ENCODE measurements around the gene ZFP69B. TPM values are rescaled to one million over a fixed set of nuclear protein-coding genes. Genes with fewer than 3 reads are reported as not detected.
A peak's percentile ranks its signal among the peaks of the same experiment; 100 is the strongest.

ZFP69B gene
- polyA plus RNA-seq, 2 of the 4 experiments (the other 2 are of a cell fraction): 1.9 to 3.0 TPM

- CTCF ChIA-PET: interaction anchor here (0.6 to 1.3 kb wide), 2 partner anchors 48 to 752 kb away, joined by 3 to 4 read pairs; no protein-coding TSS in a partner anchor
- FAIRE-seq: no peak
- POLR2A ChIA-PET: no interaction called here
Observed at GRCh38 chr1:40435471-40435870, 14.8 kb upstream of the ZFP69B start.

GRCh38 chr1:40435876-40436275, 14.4 kb upstream of the ZFP69B start:
- ChIA-PET CTCF (interaction anchor here (1.3 kb wide), 1 partner anchor 48 kb away, joined by 4 read pairs; no protein-coding TSS in a partner anchor), POLR2A (no interaction called here)
- no peak overlapping the region for H3K27ac ChIP-seq
- DNase-seq (ENCODE audit: low read depth in 1 of 2, low spot score in 1 of 2) (no peak), FAIRE-seq (no peak), ATAC-seq (no peak)
- no peak overlapping the region for H3K4me3 ChIP-seq
- TF ChIP-seq RCOR1 (IDR thresholded peaks at IDR 0.05; ENCODE audit: low read depth, low read length): no peak
- TF ChIP-seq, protein P1, sequence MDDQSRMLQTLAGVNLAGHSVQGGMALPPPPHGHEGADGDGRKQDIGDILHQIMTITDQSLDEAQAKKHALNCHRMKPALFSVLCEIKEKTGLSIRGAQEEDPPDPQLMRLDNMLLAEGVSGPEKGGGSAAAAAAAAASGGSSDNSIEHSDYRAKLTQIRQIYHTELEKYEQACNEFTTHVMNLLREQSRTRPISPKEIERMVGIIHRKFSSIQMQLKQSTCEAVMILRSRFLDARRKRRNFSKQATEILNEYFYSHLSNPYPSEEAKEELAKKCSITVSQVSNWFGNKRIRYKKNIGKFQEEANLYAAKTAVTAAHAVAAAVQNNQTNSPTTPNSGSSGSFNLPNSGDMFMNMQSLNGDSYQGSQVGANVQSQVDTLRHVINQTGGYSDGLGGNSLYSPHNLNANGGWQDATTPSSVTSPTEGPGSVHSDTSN (IDR thresholded peaks at IDR 0.05): no peak
- TF ChIP-seq ZSCAN20 (CRISPR knock-in tag; IDR thresholded peaks at IDR 0.05): no peak
- TF ChIP-seq FOSL2 (IDR thresholded peaks at IDR 0.05): no peak
- no peak for TF ChIP-seq FOSL2 (CRISPR knock-in tag; IDR thresholded peaks at IDR 0.05)
- TF ChIP-seq NFE2L2 (conservative IDR thresholded peaks at IDR 0.05; ENCODE audit: low read length): no peak
- TF ChIP-seq CBX2 (IDR thresholded peaks at IDR 0.05; ENCODE audit: borderline replicate concordance, low read depth): no peak
- TF ChIP-seq RARB (CRISPR knock-in tag; IDR thresholded peaks at IDR 0.05): no peak
- no peak for TF ChIP-seq KDM5A (IDR thresholded peaks at IDR 0.05)
- TF ChIP-seq JUN (IDR thresholded peaks at IDR 0.05): no peak
- no peak for TF ChIP-seq MAFK (IDR thresholded peaks at IDR 0.05; ENCODE audit: partially characterized antibody)
- TF ChIP-seq, protein P2, sequence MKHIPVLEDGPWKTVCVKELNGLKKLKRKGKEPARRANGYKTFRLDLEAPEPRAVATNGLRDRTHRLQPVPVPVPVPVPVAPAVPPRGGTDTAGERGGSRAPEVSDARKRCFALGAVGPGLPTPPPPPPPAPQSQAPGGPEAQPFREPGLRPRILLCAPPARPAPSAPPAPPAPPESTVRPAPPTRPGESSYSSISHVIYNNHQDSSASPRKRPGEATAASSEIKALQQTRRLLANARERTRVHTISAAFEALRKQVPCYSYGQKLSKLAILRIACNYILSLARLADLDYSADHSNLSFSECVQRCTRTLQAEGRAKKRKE (CRISPR knock-in tag; IDR thresholded peaks at IDR 0.05; ENCODE audit: low read depth): no peak
- TF ChIP-seq HDAC2 (IDR thresholded peaks at IDR 0.05): no peak
- 35% methylated on average over 4 of the region's 4 CpGs for WGBS (ENCODE audit: missing lambda C conversion rate)
- no peaks in the 10 kb centered on the region; the same call in 2 of the 3 replicates for H3K9me3 ChIP-seq
- H3K4me2 ChIP-seq: no peak overlapping the region
- H3K4me1 ChIP-seq: no peaks in the 10 kb centered on the region

More at GRCh38 chr1:40435471-40435870, 14.8 kb upstream of the ZFP69B start:
- no peak overlapping the region for H3K4me3 ChIP-seq
- no peak overlapping the region for H3K4me2 ChIP-seq
- H3K9me3 ChIP-seq: no peaks in the 10 kb centered on the region; the same call in 2 of the 3 replicates
- no peak for DNase-seq (ENCODE audit: low read depth in 1 of 2, low spot score in 1 of 2)
- ATAC-seq: no peak
- no peak overlapping the region for H3K27ac ChIP-seq
- 52% methylated on average over 5 of the region's 5 CpGs for WGBS (ENCODE audit: missing lambda C conversion rate)
- TF ChIP-seq SREBF2 (IDR thresholded peaks at IDR 0.05): no peak
- no peak for TF ChIP-seq ZSCAN20 (CRISPR knock-in tag; IDR thresholded peaks at IDR 0.05)
- TF ChIP-seq PHF8 (IDR thresholded peaks at IDR 0.05; ENCODE audit: borderline replicate concordance, low read depth): no peak
- H3K4me1 ChIP-seq: no peaks in the 10 kb centered on the region

GRCh38 chr1:40438391-40439015, 11.8 kb upstream of the ZFP69B start:
- no peak overlapping the region for H3K27ac ChIP-seq
- no peak overlapping the region for H3K4me2 ChIP-seq
- H3K4me1 ChIP-seq: no peaks in the 10 kb centered on the region
- ChIA-PET CTCF (interaction anchor here (0.6 to 2.2 kb wide), 3 partner anchors 8 to 15 kb away, joined by 3 to 5 read pairs (median 4); no protein-coding TSS in a partner anchor), POLR2A (no interaction called here)
- H3K9me3 ChIP-seq: no peaks in the 10 kb centered on the region; the same call in 2 of the 3 replicates
- WGBS (ENCODE audit: missing lambda C conversion rate): 49% methylated on average over 3 of the region's 3 CpGs
- no peak overlapping the region for H3K4me3 ChIP-seq
- ATAC-seq: peak in 1 of 2 experiments; percentile 59; a peak in 2 of 6 replicates
- peak; percentile 16 to 18 for DNase-seq (ENCODE audit: low read depth in 1 of 2, low spot score in 1 of 2)
- TF ChIP-seq, protein P3, sequence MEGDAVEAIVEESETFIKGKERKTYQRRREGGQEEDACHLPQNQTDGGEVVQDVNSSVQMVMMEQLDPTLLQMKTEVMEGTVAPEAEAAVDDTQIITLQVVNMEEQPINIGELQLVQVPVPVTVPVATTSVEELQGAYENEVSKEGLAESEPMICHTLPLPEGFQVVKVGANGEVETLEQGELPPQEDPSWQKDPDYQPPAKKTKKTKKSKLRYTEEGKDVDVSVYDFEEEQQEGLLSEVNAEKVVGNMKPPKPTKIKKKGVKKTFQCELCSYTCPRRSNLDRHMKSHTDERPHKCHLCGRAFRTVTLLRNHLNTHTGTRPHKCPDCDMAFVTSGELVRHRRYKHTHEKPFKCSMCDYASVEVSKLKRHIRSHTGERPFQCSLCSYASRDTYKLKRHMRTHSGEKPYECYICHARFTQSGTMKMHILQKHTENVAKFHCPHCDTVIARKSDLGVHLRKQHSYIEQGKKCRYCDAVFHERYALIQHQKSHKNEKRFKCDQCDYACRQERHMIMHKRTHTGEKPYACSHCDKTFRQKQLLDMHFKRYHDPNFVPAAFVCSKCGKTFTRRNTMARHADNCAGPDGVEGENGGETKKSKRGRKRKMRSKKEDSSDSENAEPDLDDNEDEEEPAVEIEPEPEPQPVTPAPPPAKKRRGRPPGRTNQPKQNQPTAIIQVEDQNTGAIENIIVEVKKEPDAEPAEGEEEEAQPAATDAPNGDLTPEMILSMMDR (IDR thresholded peaks at IDR 0.05): peak; percentile 24; the same call in 1 of the 3 replicates
- TF ChIP-seq, protein P1 (IDR thresholded peaks at IDR 0.05): no peak
- 0 out of 5 replicates have a peak, but pooled peaks of 1 of the 2 experiments have one; percentile 3 for TF ChIP-seq RAD21 (conservative IDR thresholded peaks at IDR 0.05 in 1 of 2, IDR thresholded peaks at IDR 0.05 in 1 of 2)
- FAIRE-seq: no peak

Data from A549 (cell line).